Measurements from ENCODE around the gene TSN. TPM values are rescaled to one million over a fixed set of nuclear protein-coding genes. Genes with fewer than 3 reads are reported as not detected.

Gene TSN
- 32.2 TPM for polyA plus RNA-seq (2013, experiment 1 of 2)
- 30.0 TPM for polyA plus RNA-seq (2013, experiment 2 of 2)

DNA sequence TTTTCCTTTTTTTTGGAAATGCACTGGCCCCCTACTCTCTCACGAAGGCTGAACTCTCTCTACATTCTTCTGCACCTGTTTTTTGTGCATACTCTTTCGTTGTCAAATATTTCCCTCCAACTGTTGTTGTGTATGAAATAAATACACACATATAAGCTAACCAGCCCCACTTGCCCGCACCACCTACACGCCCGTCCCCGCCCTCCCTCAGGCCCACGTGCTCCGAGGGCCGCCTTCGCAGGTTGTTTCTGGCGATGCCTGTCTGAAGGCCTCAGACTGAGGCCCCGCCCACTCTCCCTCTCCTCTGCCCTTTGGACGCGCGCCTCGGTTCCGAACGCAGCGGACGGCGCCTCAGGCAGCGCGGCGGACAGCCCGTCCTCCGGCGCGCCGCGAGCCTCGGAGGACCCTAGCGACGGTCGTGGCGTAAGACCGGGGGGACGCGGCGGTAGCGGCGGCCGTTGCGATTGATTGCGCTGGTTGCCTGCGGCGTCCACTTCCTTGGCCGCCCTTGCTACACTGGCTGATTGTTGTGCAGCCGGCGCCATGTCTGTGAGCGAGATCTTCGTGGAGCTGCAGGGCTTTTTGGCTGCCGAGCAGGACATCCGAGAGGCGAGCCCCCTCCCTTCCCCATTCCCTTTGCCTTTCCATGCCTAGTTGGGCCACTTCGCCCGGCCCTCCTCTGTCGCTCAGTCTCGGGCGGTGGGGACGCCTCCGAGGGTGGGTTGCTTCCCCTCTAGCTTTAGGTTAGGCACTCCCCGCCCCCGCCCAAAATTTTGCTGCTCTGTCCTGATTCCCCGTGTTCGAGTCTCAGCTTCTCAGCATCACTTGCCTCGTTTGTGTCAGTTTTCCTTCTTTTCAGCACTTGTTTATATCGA, at the start of gene TSN:
TSN (plus strand) TSS at position 415 of the 875 bp plus-strand sequence; CDS start at position 544, 129 bp downstream.
- no peak within 1 kb of the TSS for H2BK15ac ChIP-seq (ENCODE audit: low read length)
- WGBS, 2 donors (ENCODE audit: extremely low coverage in 2 of 2, insufficient read length in 2 of 2, insufficient replicate concordance in 1 of 2) = no CpG with 5 or more reads among the region's 67 CpGs

DNA sequence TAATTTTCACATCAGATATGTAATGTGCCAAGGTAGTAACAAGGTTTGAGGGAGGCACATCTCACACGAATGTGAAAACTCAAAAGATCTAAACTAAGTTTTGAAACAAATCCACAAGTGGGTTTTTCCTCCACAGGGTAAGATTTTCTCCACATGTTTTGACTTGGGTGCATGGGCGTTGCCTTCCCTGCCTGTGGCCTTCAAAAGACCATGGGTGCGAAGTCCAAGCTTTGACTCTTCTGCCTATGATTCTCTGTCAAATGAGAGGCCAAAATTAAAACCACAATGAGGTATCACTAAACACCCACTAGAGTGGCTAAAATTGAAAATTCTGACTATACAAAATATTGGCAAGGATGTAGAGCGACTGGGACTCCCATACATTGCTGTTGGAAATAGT, 49.5 kb upstream of the TSN start:
- no CpG with 5 or more reads among the region's 4 CpGs for WGBS, 2 donors (ENCODE audit: extremely low coverage in 2 of 2, insufficient read length in 2 of 2, insufficient replicate concordance in 1 of 2)

More for the DNA sequence above, at the start of gene TSN:
- H3K14ac ChIP-seq (ENCODE audit: low read length) = no peak within 1 kb of the TSS
- no peak within 1 kb of the TSS for H2AK5ac ChIP-seq (ENCODE audit: low read depth, low read length)
- H3K9ac ChIP-seq (ENCODE audit: low read depth, low read length, poor library complexity) = peak within 1 kb of the TSS; percentile 89
- peaks cover 0 to 9% of the 10 kb centered on the region in 2 donors for H3K4me1 ChIP-seq (ENCODE audit: control insufficient read depth in 2 of 2, insufficient read depth in 1 of 2, low read depth in 1 of 2, low read length in 2 of 2)
- no peaks in the 10 kb centered on the region for H3K27me3 ChIP-seq (ENCODE audit: control insufficient read depth in 3 of 3, insufficient read depth in 3 of 3, low read depth in 1 of 3, low read length in 3 of 3)
- no peak within 1 kb of the TSS for H4K91ac ChIP-seq (ENCODE audit: low read depth, low read length, poor library complexity)
- DNase-seq (ENCODE audit: low spot score) = peak; percentile 96
- peaks cover 7% of the 10 kb centered on the region for H3K79me1 ChIP-seq (ENCODE audit: low read depth, low read length)
- H4K8ac ChIP-seq (ENCODE audit: low read depth, low read length) = peak within 1 kb of the TSS; percentile 95
- H3K4me2 ChIP-seq (ENCODE audit: insufficient read depth, low read length, poor library complexity, severe bottlenecking) = peak within 1 kb of the TSS; percentile 69
- H3K18ac ChIP-seq (ENCODE audit: low read length) = peak within 1 kb of the TSS; percentile 68
- peak within 1 kb of the TSS; percentile 84 for H2AFZ ChIP-seq (ENCODE audit: low read length)
- no peak within 1 kb of the TSS for H2BK5ac ChIP-seq (ENCODE audit: low read length)
- peak within 1 kb of the TSS; percentile 63 for H3K27ac ChIP-seq (replicated peaks; ENCODE audit: low read length)
- H3K36me3 ChIP-seq (replicated peaks in 1 of 2; ENCODE audit: control insufficient read depth in 2 of 2, insufficient read depth in 2 of 2, low read length in 2 of 2) = peaks cover 4 to 34% of the 10 kb centered on the region in 2 donors
- peak within 1 kb of the TSS; percentile 94 for H3K23ac ChIP-seq (ENCODE audit: low read depth, low read length, poor library complexity)
- H3K4ac ChIP-seq (ENCODE audit: low read length) = no peak within 1 kb of the TSS
- H3K4me3 ChIP-seq (ENCODE audit: low read length in 2 of 2) = peak within 1 kb of the TSS; percentile 71 to 96
- H2BK12ac ChIP-seq (ENCODE audit: low read length) = no peak within 1 kb of the TSS
- no peaks in the 10 kb centered on the region for H3K9me3 ChIP-seq (replicated peaks in 1 of 2; ENCODE audit: control insufficient read depth in 2 of 2, insufficient read depth in 1 of 2, low read depth in 1 of 2, low read length in 2 of 2)
- H2BK120ac ChIP-seq (ENCODE audit: low read depth, low read length) = no peak within 1 kb of the TSS

DNA sequence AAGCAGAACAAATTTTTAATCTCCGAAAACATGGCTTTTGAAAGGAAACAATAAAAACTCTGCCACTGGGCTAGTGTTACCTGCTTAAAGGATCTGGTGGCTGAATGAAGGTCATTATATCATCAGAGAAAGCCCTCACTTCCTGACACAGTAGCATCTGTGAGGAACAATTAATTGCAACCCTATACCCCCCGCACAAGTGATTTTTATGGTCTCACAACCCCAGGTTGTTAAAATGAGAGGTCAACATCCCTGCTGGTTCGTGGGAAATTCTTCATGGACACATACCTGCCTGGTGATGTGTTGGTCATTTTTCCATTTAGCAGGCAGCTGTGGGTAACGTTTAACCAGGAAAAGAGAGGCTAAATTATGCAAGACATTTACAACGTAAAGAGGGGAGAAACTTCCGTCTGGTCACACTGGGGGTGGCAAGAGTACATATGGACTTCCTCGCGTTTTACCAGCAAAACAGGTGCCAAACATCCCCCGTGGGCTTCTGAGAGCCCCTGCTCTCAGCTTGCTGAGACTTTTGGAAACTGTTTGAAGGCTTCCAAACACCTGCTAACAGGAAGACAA, 48.0 kb upstream of the TSN start:
- no peaks in the 10 kb centered on the region for H3K9me3 ChIP-seq (replicated peaks in 1 of 2; ENCODE audit: control insufficient read depth in 2 of 2, insufficient read depth in 1 of 2, low read depth in 1 of 2, low read length in 2 of 2)
- peak overlapping the region; percentile 9 for H2AFZ ChIP-seq (ENCODE audit: low read length)
- no peak overlapping the region for H2BK12ac ChIP-seq (ENCODE audit: low read length)
- H4K91ac ChIP-seq (ENCODE audit: low read depth, low read length, poor library complexity) = no peak overlapping the region
- H3K4me3 ChIP-seq (ENCODE audit: low read length in 2 of 2) = no peak overlapping the region
- no peaks in the 10 kb centered on the region for H3K36me3 ChIP-seq (replicated peaks in 1 of 2; ENCODE audit: control insufficient read depth in 2 of 2, insufficient read depth in 2 of 2, low read length in 2 of 2)
- no peak overlapping the region for H2AK5ac ChIP-seq (ENCODE audit: low read depth, low read length)
- no peak overlapping the region for H3K4me2 ChIP-seq (ENCODE audit: insufficient read depth, low read length, poor library complexity, severe bottlenecking)
- H3K9ac ChIP-seq (ENCODE audit: low read depth, low read length, poor library complexity) = no peak overlapping the region
- no peak overlapping the region for H2BK15ac ChIP-seq (ENCODE audit: low read length)
- H3K18ac ChIP-seq (ENCODE audit: low read length) = no peak overlapping the region
- H3K27me3 ChIP-seq (ENCODE audit: control insufficient read depth in 3 of 3, insufficient read depth in 3 of 3, low read depth in 1 of 3, low read length in 3 of 3) = peaks cover 0 to 3% (median 0%) of the 10 kb centered on the region in 3 experiments
- H3K27ac ChIP-seq (replicated peaks; ENCODE audit: low read length) = no peak overlapping the region
- no peak overlapping the region for H3K4ac ChIP-seq (ENCODE audit: low read length)
- peaks cover 4 to 7% of the 10 kb centered on the region in 2 donors for H3K4me1 ChIP-seq (ENCODE audit: control insufficient read depth in 2 of 2, insufficient read depth in 1 of 2, low read depth in 1 of 2, low read length in 2 of 2)
- no peaks in the 10 kb centered on the region for H3K79me1 ChIP-seq (ENCODE audit: low read depth, low read length)
- H3K23ac ChIP-seq (ENCODE audit: low read depth, low read length, poor library complexity) = no peak overlapping the region
- H3K14ac ChIP-seq (ENCODE audit: low read length) = no peak overlapping the region
- H2BK5ac ChIP-seq (ENCODE audit: low read length) = no peak overlapping the region
- H4K8ac ChIP-seq (ENCODE audit: low read depth, low read length) = no peak overlapping the region
- no peak for DNase-seq (ENCODE audit: low spot score)
- no CpG with 5 or more reads among the region's 9 CpGs for WGBS, 2 donors (ENCODE audit: extremely low coverage in 2 of 2, insufficient read length in 2 of 2, insufficient replicate concordance in 1 of 2)
- no peak overlapping the region for H2BK120ac ChIP-seq (ENCODE audit: low read depth, low read length)

More for the DNA sequence above, 49.5 kb upstream of the TSN start:
- Histone ChIP-seq H3K4me1 (ENCODE audit: control insufficient read depth in 2 of 2, insufficient read depth in 1 of 2, low read depth in 1 of 2, low read length in 2 of 2) (peaks cover 4 to 7% of the 10 kb centered on the region in 2 donors), H4K8ac (ENCODE audit: low read depth, low read length) (no peak overlapping the region), H4K91ac (ENCODE audit: low read depth, low read length, poor library complexity) (no peak overlapping the region), H3K4me2 (ENCODE audit: insufficient read depth, low read length, poor library complexity, severe bottlenecking) (no peak overlapping the region), H2BK120ac (ENCODE audit: low read depth, low read length) (no peak overlapping the region), H3K14ac (ENCODE audit: low read length) (no peak overlapping the region), H2AFZ (ENCODE audit: low read length) (no peak overlapping the region), H3K23ac (ENCODE audit: low read depth, low read length, poor library complexity) (no peak overlapping the region), H3K18ac (ENCODE audit: low read length) (no peak overlapping the region), H3K36me3 (replicated peaks in 1 of 2; ENCODE audit: control insufficient read depth in 2 of 2, insufficient read depth in 2 of 2, low read length in 2 of 2) (no peaks in the 10 kb centered on the region), H2BK12ac (ENCODE audit: low read length) (no peak overlapping the region), H2AK5ac (ENCODE audit: low read depth, low read length) (no peak overlapping the region), H3K27me3 (ENCODE audit: control insufficient read depth in 3 of 3, insufficient read depth in 3 of 3, low read depth in 1 of 3, low read length in 3 of 3) (peaks cover 0 to 3% (median 0%) of the 10 kb centered on the region in 3 experiments), H3K9me3 (replicated peaks in 1 of 2; ENCODE audit: control insufficient read depth in 2 of 2, insufficient read depth in 1 of 2, low read depth in 1 of 2, low read length in 2 of 2) (no peaks in the 10 kb centered on the region), H3K27ac (replicated peaks; ENCODE audit: low read length) (no peak overlapping the region), H3K79me1 (ENCODE audit: low read depth, low read length) (no peaks in the 10 kb centered on the region), H3K4ac (ENCODE audit: low read length) (no peak overlapping the region), H2BK15ac (ENCODE audit: low read length) (no peak overlapping the region), H3K9ac (ENCODE audit: low read depth, low read length, poor library complexity) (no peak overlapping the region), H3K4me3 (ENCODE audit: low read length in 2 of 2) (no peak overlapping the region), H2BK5ac (ENCODE audit: low read length) (no peak overlapping the region)
- DNase-seq (ENCODE audit: low spot score) = no peak

DNA sequence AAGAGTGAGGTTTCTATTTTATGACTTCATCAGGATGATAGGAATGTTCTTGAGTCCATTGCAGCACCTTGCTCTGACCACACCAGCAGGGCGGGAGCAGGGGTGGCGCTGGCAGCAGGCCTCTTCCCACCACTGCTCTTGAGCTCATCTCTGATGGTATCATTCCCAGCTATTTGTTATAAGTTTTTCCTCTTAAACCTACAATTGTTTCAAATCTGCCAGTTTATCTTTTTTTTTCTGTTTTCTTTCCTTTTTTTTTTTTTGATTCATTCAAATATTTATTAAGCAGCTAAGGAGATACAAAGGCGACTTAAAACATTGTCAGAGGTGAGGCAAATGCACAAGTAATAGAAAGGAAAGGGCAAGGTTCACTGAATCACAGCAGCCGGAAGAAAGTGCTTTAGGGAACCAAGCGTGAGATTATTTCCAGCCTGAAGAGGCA, 47.5 kb upstream of the TSN start:
- H2AFZ ChIP-seq (ENCODE audit: low read length) = peak overlapping the region; percentile 9
- WGBS, 2 donors (ENCODE audit: extremely low coverage in 2 of 2, insufficient read length in 2 of 2, insufficient replicate concordance in 1 of 2) = no CpG with 5 or more reads among the region's 5 CpGs
- H3K36me3 ChIP-seq (replicated peaks in 1 of 2; ENCODE audit: control insufficient read depth in 2 of 2, insufficient read depth in 2 of 2, low read length in 2 of 2) = no peaks in the 10 kb centered on the region
- H4K8ac ChIP-seq (ENCODE audit: low read depth, low read length) = no peak overlapping the region
- H3K4ac ChIP-seq (ENCODE audit: low read length) = no peak overlapping the region
- no peak overlapping the region for H3K27ac ChIP-seq (replicated peaks; ENCODE audit: low read length)
- H2BK5ac ChIP-seq (ENCODE audit: low read length) = no peak overlapping the region
- H3K4me1 ChIP-seq (ENCODE audit: control insufficient read depth in 2 of 2, insufficient read depth in 1 of 2, low read depth in 1 of 2, low read length in 2 of 2) = peaks cover 4 to 7% of the 10 kb centered on the region in 2 donors
- H2BK12ac ChIP-seq (ENCODE audit: low read length) = no peak overlapping the region
- H3K4me3 ChIP-seq (ENCODE audit: low read length in 2 of 2) = no peak overlapping the region
- H3K14ac ChIP-seq (ENCODE audit: low read length) = no peak overlapping the region
- no peak overlapping the region for H3K23ac ChIP-seq (ENCODE audit: low read depth, low read length, poor library complexity)
- no peak overlapping the region for H2AK5ac ChIP-seq (ENCODE audit: low read depth, low read length)
- peaks cover 0 to 3% (median 0%) of the 10 kb centered on the region in 3 experiments for H3K27me3 ChIP-seq (ENCODE audit: control insufficient read depth in 3 of 3, insufficient read depth in 3 of 3, low read depth in 1 of 3, low read length in 3 of 3)
- H3K79me1 ChIP-seq (ENCODE audit: low read depth, low read length) = no peaks in the 10 kb centered on the region
- H3K4me2 ChIP-seq (ENCODE audit: insufficient read depth, low read length, poor library complexity, severe bottlenecking) = no peak overlapping the region
- no peak overlapping the region for H2BK120ac ChIP-seq (ENCODE audit: low read depth, low read length)
- no peak overlapping the region for H3K9ac ChIP-seq (ENCODE audit: low read depth, low read length, poor library complexity)
- DNase-seq (ENCODE audit: low spot score) = no peak
- H4K91ac ChIP-seq (ENCODE audit: low read depth, low read length, poor library complexity) = no peak overlapping the region
- no peaks in the 10 kb centered on the region for H3K9me3 ChIP-seq (replicated peaks in 1 of 2; ENCODE audit: control insufficient read depth in 2 of 2, insufficient read depth in 1 of 2, low read depth in 1 of 2, low read length in 2 of 2)
- no peak overlapping the region for H3K18ac ChIP-seq (ENCODE audit: low read length)
- H2BK15ac ChIP-seq (ENCODE audit: low read length) = no peak overlapping the region

All from neuronal stem cell (in vitro differentiated cells).